Kidney epithelial cell (primary cell): ENCODE measurements around the gene BCAS4. TPM values are rescaled to one million over a fixed set of nuclear protein-coding genes. Genes with fewer than 3 reads are reported as not detected.

ENCODE experiments used
- DNase-seq: peaks from one replicate; pipeline ENCODE4 v3.0.0-alpha.2; 2010; ENCODE audit warnings: low read depth
- H3K27me3 ChIP-seq: 2 replicates; pipeline ENCODE4 v1.6.0; 2011; ENCODE audit warnings: low read length; ENCODE audit not compliant: control insufficient read depth, insufficient read depth
- H3K36me3 ChIP-seq: 2 replicates; pipeline ENCODE4 v1.5.1; 2011; ENCODE audit warnings: low read length; ENCODE audit not compliant: control insufficient read depth, insufficient read depth
- H3K4me3 ChIP-seq: 2 replicates; pipeline ENCODE4 v1.5.1; 2011; ENCODE audit warnings: low read depth, mild to moderate bottlenecking, control low read depth, low read length
- total RNA-seq: library from RNA; depleted of rRNA; stranded (reverse); fragments of >200 nt; gene quantifications from 2 replicates; pipeline ENCODE4 v1.2.3, GENCODE V29; 2015
- TF ChIP-seq, protein P1 (sequence below): IDR thresholded peaks from 2 replicates; pipeline ENCODE4 v1.5.1; 2011; ENCODE audit warnings: mild to moderate bottlenecking, moderate library complexity, low read length, control low read depth, inconsistent platforms; ENCODE audit not compliant: insufficient read depth, poor library complexity, severe bottlenecking

The BCAS4 gene
- total RNA-seq, 1 donor from 2014 or later, result 28.0 TPM

DNA sequence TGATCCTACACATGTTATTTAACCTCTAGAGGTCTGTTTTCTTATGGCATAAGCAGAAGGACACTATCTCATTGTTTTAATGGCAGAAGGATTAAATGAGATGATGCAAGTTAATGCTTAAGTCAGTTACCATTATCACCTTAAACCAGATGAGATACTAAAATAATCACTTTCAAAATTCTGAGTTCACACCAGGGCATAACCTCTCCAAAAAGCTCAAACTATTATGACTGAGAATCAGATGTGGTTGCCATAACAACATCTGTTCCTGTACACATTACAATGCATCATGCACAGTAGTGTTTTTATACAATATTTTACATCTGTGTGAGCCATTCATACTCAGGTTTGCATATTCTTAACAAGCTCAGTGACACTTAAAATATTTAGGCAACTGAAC lies 126.1 kb downstream of the BCAS4 start:
- Histone ChIP-seq H3K27me3 (no peaks in the 10 kb centered on the region), H3K4me3 (no peak overlapping the region), H3K36me3 (peaks cover 3% of the 10 kb centered on the region)
- no peak for DNase-seq
- TF ChIP-seq, protein P1, sequence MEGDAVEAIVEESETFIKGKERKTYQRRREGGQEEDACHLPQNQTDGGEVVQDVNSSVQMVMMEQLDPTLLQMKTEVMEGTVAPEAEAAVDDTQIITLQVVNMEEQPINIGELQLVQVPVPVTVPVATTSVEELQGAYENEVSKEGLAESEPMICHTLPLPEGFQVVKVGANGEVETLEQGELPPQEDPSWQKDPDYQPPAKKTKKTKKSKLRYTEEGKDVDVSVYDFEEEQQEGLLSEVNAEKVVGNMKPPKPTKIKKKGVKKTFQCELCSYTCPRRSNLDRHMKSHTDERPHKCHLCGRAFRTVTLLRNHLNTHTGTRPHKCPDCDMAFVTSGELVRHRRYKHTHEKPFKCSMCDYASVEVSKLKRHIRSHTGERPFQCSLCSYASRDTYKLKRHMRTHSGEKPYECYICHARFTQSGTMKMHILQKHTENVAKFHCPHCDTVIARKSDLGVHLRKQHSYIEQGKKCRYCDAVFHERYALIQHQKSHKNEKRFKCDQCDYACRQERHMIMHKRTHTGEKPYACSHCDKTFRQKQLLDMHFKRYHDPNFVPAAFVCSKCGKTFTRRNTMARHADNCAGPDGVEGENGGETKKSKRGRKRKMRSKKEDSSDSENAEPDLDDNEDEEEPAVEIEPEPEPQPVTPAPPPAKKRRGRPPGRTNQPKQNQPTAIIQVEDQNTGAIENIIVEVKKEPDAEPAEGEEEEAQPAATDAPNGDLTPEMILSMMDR, result no peak

DNA sequence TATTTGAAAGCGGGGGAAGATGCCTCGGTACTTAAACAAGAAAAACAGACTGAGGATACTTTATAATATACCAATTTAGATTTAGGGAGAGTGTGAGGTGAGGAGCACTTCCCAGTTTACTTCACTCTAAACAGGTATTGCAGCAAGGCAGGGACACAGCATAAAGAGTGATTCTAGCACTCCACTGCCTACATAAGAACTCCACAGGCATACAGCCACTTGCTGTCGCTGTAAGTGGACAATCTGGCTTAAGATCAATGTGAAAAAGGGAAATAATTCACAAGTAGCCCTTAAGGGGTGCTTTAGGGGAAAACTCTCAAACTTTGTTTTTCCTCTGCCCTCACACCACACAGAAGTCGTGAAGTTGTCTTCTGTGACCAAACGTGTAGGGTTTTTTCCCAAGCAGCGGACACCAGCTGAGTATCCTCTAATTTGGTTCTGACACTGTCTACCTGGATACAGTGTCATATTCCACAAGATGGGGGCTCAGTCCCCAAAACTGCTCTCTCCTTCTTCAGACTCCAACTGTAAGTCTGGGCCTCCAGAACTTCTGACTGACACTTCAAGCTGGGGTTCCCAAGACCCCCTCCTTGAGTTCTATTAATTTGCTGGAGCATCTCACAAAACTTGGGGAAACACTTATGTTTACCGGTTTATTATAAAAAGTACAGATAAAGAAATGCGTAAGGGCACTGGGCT lies 127.1 kb downstream of the BCAS4 start:
- Histone ChIP-seq H3K4me3 (no peak overlapping the region), H3K36me3 (peaks cover 3% of the 10 kb centered on the region), H3K27me3 (no peaks in the 10 kb centered on the region)
- TF ChIP-seq, protein P1, result no peak
- no peak for DNase-seq

GRCh38 chr20:50924261-50924920 lies 129.5 kb downstream of the BCAS4 start:
- H3K27me3 ChIP-seq, result no peaks in the 10 kb centered on the region
- H3K36me3 ChIP-seq, result peaks cover 3% of the 10 kb centered on the region
- H3K4me3 ChIP-seq, result no peak overlapping the region
- TF ChIP-seq, protein P1, result no peak
- DNase-seq, result no peak

DNA sequence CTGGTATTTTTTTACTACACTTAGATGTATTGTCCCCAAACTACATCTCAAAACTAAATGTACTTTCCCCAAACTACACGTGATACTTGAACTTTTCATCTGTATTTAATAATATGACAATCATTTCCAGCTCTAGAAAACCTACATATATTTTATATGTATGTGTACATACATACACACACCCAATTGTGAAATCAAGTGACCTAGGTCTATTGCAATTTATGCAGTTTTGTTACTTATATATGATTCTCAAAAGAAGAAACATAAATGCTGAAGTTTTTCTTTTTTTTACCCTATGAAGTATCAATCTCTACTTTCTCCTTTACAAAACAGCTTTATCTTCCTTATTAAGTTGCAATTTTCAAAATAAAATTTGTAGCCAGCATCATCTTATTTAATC lies 131.7 kb downstream of the BCAS4 start:
- peaks cover 3% of the 10 kb centered on the region for H3K36me3 ChIP-seq

More for the DNA sequence above, 131.7 kb downstream of the BCAS4 start:
- DNase-seq, result no peak
- Histone ChIP-seq H3K4me3 (no peak overlapping the region), H3K27me3 (no peaks in the 10 kb centered on the region)
- TF ChIP-seq, protein P1, result no peak

Other genes starting within 250 kb of the BCAS4 start
- gene RIPOR3, start 103.5 kb upstream of the BCAS4 start, total RNA-seq, result 0.08 and 0.41 TPM in 2 replicates
- gene PARD6B, start 63.5 kb upstream of the BCAS4 start, total RNA-seq, result 23.7 and 24.0 TPM in 2 replicates
- gene ADNP, start 136.4 kb downstream of the BCAS4 start, total RNA-seq, result 45.4 and 59.7 TPM in 2 replicates
- gene DPM1, start 163.5 kb downstream of the BCAS4 start, total RNA-seq, result 69.4 and 73.3 TPM in 2 replicates
- 9.5 and 10.0 TPM in 2 replicates for gene MOCS3, start 163.8 kb downstream of the BCAS4 start, total RNA-seq
- gene KCNG1, start 228.0 kb downstream of the BCAS4 start, total RNA-seq, result 50.8 and 59.9 TPM in 2 replicates